SIG-M5 treated with dmso at 0.1 percent for 504 hours (cell line): Measurements from ENCODE around the gene LRRC66.

Experiments
- DNase-seq: peaks from one replicate; lab custom pipeline; 2025; ENCODE audit not compliant: unreplicated experiment; lab: John Stamatoyannopoulos, UW

LRRC66 gene

DNA sequence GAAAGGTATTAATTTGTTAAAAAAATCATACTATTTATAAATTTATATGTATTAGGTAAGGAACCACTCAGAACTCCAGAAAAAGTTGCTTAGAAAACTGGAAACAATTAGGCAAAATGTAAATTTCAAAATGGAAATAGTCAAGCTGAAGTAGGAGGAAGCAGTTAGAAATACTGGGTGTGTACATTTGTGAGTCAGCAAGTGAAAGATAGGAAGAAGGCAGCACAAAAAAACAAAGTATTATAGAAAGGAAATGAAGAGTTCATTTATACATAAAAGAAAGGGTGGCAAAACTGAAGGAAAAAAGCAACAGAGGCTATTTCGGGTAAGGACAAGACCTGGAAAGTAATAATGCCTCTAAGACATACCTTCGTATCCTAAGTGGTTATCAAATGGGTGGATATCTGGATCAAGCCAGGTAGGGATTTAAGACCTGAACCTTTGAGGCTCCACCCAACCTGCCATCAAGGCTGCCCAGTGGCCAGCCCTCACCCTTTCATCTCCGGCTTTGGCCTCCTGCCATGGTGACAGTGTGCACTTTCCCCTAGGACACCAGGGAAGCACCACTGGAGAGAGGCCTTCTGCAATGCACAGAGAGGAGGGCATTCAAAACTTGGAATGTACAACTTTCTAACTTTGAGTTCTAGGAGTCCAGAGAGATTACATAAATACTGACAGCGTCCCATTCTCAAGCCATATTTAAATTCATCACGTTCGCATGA, at the start of gene LRRC66:
Gene LRRC66, minus strand, starts transcription at position 428 of the 722 bp plus-strand sequence. CDS start 2,750 bp downstream, outside the sequence.
- DNase-seq = no peak

DNA sequence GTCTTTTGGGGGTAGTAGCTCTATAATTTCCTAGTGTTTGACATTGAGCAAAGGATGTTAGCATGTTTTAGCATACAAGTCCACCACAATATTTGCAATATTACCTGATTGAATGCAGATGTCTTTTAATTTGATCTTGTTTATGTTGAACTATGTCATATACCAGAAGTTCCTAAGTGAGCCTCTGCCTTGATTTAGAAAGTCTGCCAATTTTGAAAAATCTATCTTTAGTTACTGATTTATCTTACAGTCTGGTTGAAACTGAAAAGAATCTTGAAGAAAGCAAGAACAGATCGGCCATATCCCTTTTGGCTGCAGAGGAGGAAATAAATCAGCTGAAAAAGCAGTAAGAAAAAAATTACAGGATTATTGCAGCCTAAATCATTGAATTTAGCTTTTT, 49.4 kb upstream of the LRRC66 start:
- DNase-seq = no peak

DNA sequence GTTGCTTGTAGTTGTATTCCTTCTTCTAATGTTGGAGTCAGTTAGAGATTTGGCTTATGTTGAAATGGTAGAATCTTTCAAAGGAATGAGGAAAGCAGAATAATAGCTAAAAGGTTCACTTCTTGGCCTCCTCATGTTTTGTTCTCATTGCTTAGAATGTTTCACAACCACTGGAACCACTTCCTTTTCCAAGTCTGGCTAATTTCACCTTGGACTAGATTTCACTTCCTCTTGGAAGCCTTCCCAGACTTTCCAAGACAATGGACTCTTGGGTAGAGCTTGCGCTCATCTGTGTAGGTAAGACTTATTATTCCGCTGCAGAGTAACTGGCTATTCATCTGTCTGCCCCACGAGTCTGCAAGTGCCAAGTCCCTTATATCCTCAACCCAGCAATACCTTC, 39.2 kb upstream of the LRRC66 start:
- DNase-seq = peak; percentile 27

DNA sequence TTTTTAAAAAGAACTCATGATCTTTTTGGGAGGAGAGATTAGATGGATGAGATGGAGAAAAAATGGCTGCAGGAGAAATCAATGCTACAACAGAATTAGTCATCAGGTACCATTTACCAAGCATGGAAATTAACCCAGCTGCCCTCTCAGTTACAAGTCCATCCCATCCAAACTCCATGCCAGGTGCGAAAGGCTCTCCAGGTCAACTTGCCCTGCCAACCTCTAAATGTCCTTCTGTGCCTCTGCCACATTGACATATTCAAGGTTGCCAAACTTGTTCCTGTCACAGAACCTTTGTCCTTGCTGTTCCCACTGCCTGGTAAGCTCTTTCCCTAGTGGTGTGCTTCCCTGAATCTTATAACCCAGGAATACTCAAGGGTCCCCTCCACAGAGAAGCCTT, 38.1 kb upstream of the LRRC66 start:
- no peak for DNase-seq

DNA sequence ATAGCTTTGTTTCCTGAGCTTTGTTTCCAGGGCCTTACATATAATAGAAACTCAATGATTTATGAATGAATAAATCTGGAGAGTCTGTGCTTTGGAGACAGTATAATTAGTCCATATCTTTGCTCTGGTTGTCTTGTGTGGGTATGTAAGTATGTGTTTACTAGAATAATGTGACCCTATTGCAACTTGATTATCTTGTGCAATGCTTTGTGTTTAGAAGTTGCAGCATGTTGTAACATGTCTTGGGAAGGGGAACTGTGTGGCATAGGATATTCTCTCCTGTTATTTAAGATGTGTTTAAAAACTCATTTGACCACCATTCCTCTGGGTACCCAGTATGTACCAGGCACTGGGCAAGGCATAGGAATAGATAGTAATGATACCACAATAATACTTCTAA, 37.0 kb upstream of the LRRC66 start:
- DNase-seq = peak; percentile 11

GRCh38 chr4:52054254-52054653, 34.1 kb upstream of the LRRC66 start:
- no peak for DNase-seq

GRCh38 chr4:52052475-52052780, 32.3 kb upstream of the LRRC66 start:
- DNase-seq = no peak

GRCh38 chr4:52051615-52052474, 31.7 kb upstream of the LRRC66 start:
- DNase-seq = peak; percentile 49

DNA sequence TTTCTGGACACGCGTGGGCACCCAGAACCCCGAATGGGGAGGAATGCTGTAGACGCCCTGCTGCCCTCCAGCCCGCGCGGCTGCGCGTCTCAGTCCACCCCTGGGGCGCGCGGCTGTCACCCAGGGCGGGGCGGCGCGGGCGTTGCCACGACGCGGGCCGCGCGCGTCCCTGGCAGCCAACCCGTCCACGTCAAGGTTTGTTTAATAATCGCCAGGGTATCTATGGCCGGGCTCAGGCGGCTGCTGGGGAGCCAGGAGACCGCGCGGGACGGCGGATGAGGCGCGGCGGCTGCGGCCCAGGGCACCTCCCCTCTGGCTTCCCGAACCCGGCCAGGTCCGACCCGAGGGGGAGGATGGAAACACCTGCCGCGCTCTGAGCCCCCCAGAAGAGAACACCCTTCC, 31.1 kb upstream of the LRRC66 start, which contains the start of gene SPATA18:
Gene SPATA18, plus strand, starts transcription at position 92 of the 402 bp plus-strand sequence. CDS start 401 bp downstream, outside the sequence.
- DNase-seq = no peak

DNA sequence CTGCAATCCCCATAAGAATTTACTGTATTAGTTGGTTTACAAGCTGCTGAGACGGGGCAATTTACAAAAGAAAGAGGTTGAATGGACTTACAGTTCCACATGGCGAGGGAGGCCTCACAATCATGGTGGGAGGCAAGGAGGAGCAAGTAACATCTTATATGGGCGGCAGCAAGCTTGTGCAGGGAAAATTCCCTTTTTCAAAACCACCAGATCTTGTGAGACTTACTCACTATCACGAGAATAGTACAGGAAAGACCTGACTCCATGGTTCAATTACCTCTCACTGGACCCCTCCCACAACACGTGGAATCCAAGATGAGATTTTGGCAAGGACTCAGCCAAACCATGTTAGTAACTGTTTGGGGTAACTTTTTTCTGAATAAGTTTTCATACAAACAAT, 29.1 kb upstream of the LRRC66 start:
- no peak for DNase-seq

GRCh38 chr4:52045028-52045427, 24.9 kb upstream of the LRRC66 start:
- DNase-seq = no peak

DNA sequence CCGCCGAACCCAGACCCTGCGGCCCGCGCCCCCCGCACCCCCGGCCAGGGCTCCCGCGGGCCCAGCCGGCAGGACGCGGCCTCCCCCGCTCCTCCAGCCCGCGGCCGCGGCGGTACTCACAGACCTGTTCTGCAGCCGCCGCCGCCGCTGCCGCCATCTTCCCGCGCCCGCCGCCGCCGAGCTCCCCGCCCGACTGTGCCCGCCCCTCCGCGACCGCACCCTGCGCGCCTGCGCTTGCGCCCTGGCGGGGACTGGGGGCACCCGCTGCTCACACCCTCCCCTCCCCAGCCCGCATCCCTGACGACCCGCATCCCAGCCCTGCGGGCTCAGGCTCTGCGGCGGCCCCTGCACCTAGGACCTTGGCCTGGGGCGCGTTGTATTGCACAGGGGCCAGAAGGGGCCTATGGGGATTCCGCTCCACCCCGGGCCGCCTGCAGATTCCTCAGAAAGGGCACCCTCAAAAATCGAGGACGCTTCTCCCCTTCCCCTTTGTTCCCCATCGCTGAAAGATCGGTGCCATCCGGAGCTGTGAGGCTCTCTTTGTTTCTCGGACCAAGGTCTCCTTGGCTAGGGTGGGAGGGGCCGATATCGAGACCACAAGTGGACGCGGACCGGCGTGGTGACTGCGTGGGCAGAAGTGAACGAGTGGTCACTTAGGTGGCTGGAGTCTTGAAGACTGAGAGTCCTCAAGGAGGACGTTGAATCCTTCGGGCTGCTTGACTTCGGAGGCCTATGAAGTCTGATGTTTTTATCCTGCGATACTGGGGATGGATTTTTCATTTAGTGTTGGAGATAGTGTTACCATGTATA, 18.1 kb upstream of the LRRC66 start, which contains the start of gene SGCB:
Gene SGCB, minus strand, starts transcription at position 197 of the 810 bp plus-strand sequence. Its CDS starts 40 bp downstream, at position 157.
- no peak for DNase-seq

DNA sequence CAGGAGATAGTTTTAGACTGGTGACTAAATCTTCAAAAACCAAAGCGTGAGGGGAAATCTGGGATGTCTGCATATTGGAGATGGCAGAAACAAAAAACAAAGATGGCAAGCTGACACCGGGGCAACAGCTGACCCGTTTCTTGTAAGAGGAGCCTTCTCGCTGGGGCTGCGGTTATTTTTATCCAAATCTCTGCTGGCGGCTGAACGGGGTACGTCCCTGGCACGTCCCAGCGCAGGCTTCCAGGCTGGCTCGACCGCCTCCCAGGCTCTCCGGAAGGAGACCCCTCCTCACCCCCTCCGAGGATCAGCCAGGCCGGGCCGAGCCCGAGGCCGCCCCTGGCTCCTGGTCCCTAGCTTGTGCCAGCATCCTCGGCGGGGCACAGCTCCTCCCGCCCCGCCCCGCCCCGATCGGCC, 17.5 kb upstream of the LRRC66 start:
- peak; percentile 12 for DNase-seq

GRCh38 chr4:52036886-52037530, 16.8 kb upstream of the LRRC66 start:
- DNase-seq = no peak

- no peak for DNase-seq
Observed at GRCh38 chr4:52035190-52035589, 15.0 kb upstream of the LRRC66 start.

DNA sequence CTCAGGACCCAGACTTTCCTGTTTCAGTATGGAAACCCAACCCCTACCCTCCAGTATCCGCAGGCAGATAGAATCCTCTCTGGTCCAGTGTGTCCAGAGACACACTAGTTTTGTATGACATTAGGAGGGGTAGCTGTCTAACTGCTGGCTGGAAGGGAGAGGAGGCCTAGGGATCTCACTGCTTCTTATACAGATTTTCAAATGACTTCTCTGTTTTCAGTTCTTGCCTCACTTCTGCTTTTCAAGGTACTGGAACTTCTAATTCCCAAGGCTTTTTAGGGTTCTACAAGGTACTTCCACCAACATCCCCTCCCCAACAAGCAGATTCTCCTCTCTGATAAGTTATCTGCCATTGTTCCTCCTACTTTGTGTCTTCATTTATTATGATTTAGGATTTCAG, 11.8 kb upstream of the LRRC66 start:
- peak; percentile 12 for DNase-seq

DNA sequence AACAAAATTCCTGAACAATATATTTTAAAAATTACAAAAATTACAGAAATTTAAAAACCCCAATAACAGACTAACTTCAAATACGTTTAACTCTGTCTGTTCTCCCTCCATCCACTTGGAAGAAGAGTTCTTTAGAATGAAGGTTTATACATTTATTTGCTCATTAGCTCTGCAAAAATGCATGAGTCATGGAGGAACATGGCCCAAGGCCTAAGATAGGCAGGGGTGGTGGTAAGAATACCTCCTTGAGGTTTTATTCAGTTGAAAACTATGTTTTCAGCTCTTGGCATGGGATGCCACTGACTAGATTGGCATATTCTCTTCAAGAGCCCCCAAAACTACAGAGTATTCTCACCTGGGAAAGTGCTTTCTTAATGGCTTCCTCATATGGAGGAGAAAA, 8.8 kb upstream of the LRRC66 start:
- DNase-seq = no peak

DNA sequence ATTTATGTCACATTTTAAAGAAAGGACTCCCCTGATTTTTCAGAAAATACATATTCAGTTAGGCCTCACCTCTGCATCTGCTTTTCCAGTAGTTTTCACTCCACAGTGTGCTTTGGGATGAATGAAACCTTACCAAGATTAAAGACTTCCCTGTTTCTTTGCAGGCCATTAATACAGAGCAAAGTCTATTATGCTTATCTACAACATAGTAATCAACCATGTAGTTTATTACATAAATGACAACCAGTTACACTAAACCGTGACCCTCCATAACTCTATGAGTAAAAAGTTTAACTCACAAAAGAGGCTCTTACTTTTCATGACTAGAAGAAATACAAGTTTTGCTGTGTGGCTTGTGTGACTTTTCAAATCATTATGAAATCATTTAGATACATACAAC, 2.3 kb downstream of the LRRC66 start:
- no peak for DNase-seq

DNA sequence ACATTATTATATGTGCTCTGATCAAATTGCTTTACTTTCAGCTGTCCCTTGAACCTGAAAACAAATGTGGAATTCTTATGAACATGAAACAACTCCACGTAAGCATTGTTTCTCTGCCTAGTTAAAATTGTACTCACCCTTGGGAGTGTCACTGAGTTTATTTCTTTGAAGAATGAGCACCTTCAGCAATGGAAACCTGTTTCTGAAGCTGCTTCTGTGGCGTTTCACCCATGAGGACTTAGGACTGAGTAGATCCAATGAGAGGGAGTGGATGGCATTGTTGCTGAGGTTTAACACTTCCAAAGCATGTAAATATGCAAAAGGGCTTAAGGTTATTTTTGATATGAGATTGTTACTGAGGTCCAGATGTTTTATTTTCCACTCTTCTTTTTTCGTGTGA, 3.2 kb downstream of the LRRC66 start:
- no peak for DNase-seq

GRCh38 chr4:52015366-52015765, 4.8 kb downstream of the LRRC66 start:
- DNase-seq = peak; percentile 14

GRCh38 chr4:52014903-52015302, 5.3 kb downstream of the LRRC66 start:
- DNase-seq = peak; percentile 73
